Adipose tissue (tissue), 3 donors: Measurements from ENCODE around the gene MRPS6. TPM values are rescaled to one million over a fixed set of nuclear protein-coding genes. Genes with fewer than 3 reads are reported as not detected.

Experiments used
- H3K27ac ChIP-seq: one replicate; pipeline ENCODE4 v1.5.1; 2013; ENCODE audit warnings: low read depth, low read length
- WGBS, 3 donors: extraction: QIAGEN DNeasy Blood & Tissue Kit; methylation state at CpG; one replicate each; pipeline ENCODE4 v1.1.7; 2013; 5-methylcytosine and 5-hydroxymethylcytosine counted together
- polyA plus RNA-seq, 3 donors: library from polyadenylated mRNA; stranded (reverse); fragments of 200-250 nt; gene quantifications; one replicate each; pipeline ENCODE4 v1.2.3, GENCODE V29; 2013
- donor health status: healthy with polysubstance abuse.
- donor health status: Bipolar disorder and iron deficiency.
- donor health status: healthy.

MRPS6 gene
- polyA plus RNA-seq, 3 donors: 17.5 to 96.7 (median 57.9) TPM

- H3K27ac ChIP-seq: no peak overlapping the region
- WGBS, 3 donors: 95 to 99% (median 95%) methylated on average over 2 of the region's 2 CpGs
Observed at GRCh38 chr21:34091607-34092006, 18.2 kb downstream of the MRPS6 start.

- no peak overlapping the region for H3K27ac ChIP-seq
- 53 to 60% (median 53%) methylated on average over 6 of the region's 6 CpGs for WGBS, 3 donors
Observed at GRCh38 chr21:34092262-34092921, 19.0 kb downstream of the MRPS6 start.

GRCh38 chr21:34093083-34093482 is 19.7 kb downstream of the MRPS6 start:
- 69 to 89% (median 72%) methylated on average over 3 of the region's 3 CpGs for WGBS, 3 donors
- H3K27ac ChIP-seq: no peak overlapping the region

- H3K27ac ChIP-seq: no peak overlapping the region
- 82 to 94% (median 89%) methylated on average over 7 of the region's 7 CpGs for WGBS, 3 donors
Observed at GRCh38 chr21:34094949-34095348, 21.6 kb downstream of the MRPS6 start.

- 81 to 85% (median 81%) methylated on average over 2 of the region's 2 CpGs for WGBS, 3 donors
- H3K27ac ChIP-seq: no peak overlapping the region
Observed at GRCh38 chr21:34097442-34097841, 24.1 kb downstream of the MRPS6 start.

GRCh38 chr21:34100337-34100736 is 27.0 kb downstream of the MRPS6 start:
- no peak overlapping the region for H3K27ac ChIP-seq

GRCh38 chr21:34100790-34101189 is 27.4 kb downstream of the MRPS6 start:
- WGBS, 3 donors: 61 to 75% (median 72%) methylated on average over 4 of the region's 4 CpGs
- no peak overlapping the region for H3K27ac ChIP-seq

More at GRCh38 chr21:34100337-34100736, 27.0 kb downstream of the MRPS6 start:
- 81 to 97% (median 96%) methylated on average over 2 of the region's 2 CpGs for WGBS, 3 donors

- H3K27ac ChIP-seq: no peak overlapping the region
Observed at GRCh38 chr21:34105947-34106541, 32.7 kb downstream of the MRPS6 start.

- 79 to 97% (median 91%) methylated on average over 1 of the region's 1 CpG for WGBS, 3 donors
Observed at GRCh38 chr21:34107606-34108005, 34.2 kb downstream of the MRPS6 start.

GRCh38 chr21:34109075-34109474 is 35.7 kb downstream of the MRPS6 start:
- no peak overlapping the region for H3K27ac ChIP-seq
- 94 to 95% (median 95%) methylated on average over 7 of the region's 7 CpGs for WGBS, 3 donors

More at GRCh38 chr21:34107606-34108005, 34.2 kb downstream of the MRPS6 start:
- no peak overlapping the region for H3K27ac ChIP-seq

GRCh38 chr21:34110594-34111202 is 37.3 kb downstream of the MRPS6 start:
- WGBS, 3 donors: 61 to 96% (median 93%) methylated on average over 8 of the region's 8 CpGs
- H3K27ac ChIP-seq: no peak overlapping the region

- H3K27ac ChIP-seq: no peak overlapping the region
- 90 to 97% (median 93%) methylated on average over 6 of the region's 6 CpGs for WGBS, 3 donors
Observed at GRCh38 chr21:34112316-34113033, 39.1 kb downstream of the MRPS6 start.

GRCh38 chr21:34113842-34114241 is 40.5 kb downstream of the MRPS6 start:
- H3K27ac ChIP-seq: no peak overlapping the region
- WGBS, 3 donors: 34 to 50% (median 41%) methylated on average over 2 of the region's 2 CpGs

- no peak overlapping the region for H3K27ac ChIP-seq
- 57 to 87% (median 63%) methylated on average over 1 of the region's 1 CpG for WGBS, 3 donors
Observed at GRCh38 chr21:34115160-34115559, 41.8 kb downstream of the MRPS6 start.

- no peak overlapping the region for H3K27ac ChIP-seq
- WGBS, 3 donors: 85 to 94% (median 88%) methylated on average over 3 of the region's 3 CpGs
Observed at GRCh38 chr21:34116569-34116968, 43.2 kb downstream of the MRPS6 start.

- 91 to 95% (median 95%) methylated on average over 2 of the region's 2 CpGs for WGBS, 3 donors
- H3K27ac ChIP-seq: no peak overlapping the region
Observed at GRCh38 chr21:34120867-34121266, 47.5 kb downstream of the MRPS6 start.

GRCh38 chr21:34122047-34122446 is 48.7 kb downstream of the MRPS6 start:
- H3K27ac ChIP-seq: no peak overlapping the region
- 53 to 88% (median 84%) methylated on average over 2 of the region's 2 CpGs for WGBS, 3 donors

GRCh38 chr21:34123609-34124008 is 50.2 kb downstream of the MRPS6 start:
- WGBS, 3 donors: 76 to 95% (median 92%) methylated on average over 8 of the region's 8 CpGs
- no peak overlapping the region for H3K27ac ChIP-seq

- no peak overlapping the region for H3K27ac ChIP-seq
- 94 to 95% (median 95%) methylated on average over 10 of the region's 10 CpGs for whole genome bisulfite sequencing, 3 donors
Observed at GRCh38 chr21:34126269-34126668, 52.9 kb downstream of the MRPS6 start.
